ENCODE results near the gene FBXW2. TPM values are rescaled to one million over a fixed set of nuclear protein-coding genes. Genes with fewer than 3 reads are reported as not detected.

The FBXW2 gene
- total RNA-seq, 1 donor: 41.5 TPM

- DNase-seq (ENCODE audit: low read depth): peak; percentile 97
- no peak for TF ChIP-seq CTCF (IDR thresholded peaks at IDR 0.05; ENCODE audit: insufficient read depth, low read depth, low read length)
- H3K4me3 ChIP-seq (ENCODE audit: low read depth, low read length): peak within 1 kb of the TSS; percentile 70
Observed at GRCh38 chr9:120714088-120714845, 78.9 kb downstream of the FBXW2 start, which contains the start of gene MEGF9. Gene MEGF9, minus strand, starts transcription at chr9:120714470. Its CDS starts 112 bp downstream, at chr9:120714358.

DNA sequence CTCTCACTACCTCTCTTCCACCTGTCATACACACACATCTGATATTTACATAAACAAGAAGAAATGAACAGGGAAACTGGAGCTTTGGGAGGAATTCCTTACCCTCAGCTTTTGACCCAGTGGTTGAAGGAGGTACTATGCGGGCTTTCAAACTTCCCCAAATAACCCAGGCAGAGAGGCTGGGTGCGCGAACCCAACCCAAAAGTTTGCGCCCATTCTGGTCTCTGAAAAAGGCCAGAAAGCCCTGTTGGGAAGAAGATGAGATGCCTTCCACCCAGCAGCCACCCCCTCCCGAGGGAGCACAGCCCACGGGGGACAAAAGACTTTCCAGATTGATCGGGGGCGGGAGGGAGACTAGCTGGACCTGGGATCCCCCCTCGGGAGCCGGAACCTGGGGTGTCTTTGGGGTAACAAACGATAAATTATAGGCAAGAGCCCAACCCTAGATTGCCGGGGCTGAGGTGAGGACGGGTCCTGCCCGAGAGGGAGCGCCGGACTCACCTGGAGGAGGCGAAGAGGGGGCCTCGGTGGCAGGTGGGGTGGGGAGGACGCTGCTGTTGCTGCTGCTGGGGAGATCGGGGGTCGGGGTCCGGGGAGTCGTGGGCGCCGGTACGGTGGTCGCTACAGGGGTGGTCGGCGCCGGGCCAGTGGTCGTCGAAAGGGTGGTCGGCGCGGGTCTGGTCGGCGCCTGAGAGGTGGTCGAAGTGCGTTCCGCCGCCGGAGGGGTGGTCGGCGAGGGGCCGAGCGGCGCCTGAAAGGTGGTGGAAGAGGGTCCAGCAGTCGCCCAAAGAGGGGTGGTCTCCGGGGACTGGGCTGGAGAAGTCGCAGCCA is 79.7 kb downstream of the FBXW2 start:
- DNase-seq (ENCODE audit: low read depth): no peak

DNA sequence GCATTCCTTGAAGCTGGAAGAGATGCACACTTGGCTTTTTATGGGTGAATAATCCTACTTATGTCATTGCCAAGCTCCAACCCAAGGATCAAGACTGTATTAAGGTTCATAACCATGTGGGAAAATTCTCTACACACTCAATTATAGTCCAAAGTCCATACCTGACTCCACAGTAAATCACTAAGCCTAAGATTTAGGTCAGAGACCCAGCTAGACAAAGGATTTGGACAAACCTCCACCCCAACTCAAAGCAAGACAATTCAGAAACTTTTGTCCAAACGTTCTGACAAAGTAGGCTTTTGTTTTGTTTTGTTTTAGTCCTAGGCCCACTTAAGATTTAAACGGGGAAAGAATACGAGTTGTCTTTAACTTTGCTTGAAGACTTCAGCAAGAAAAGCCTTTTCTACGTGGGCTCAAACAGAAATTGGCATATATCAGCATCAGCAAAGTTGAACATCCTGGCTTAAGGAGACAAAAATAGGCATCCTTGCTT is 80.6 kb downstream of the FBXW2 start:
- H3K4me3 ChIP-seq (ENCODE audit: low read depth, low read length): peak overlapping the region; percentile 68
- TF ChIP-seq CTCF (IDR thresholded peaks at IDR 0.05; ENCODE audit: insufficient read depth, low read depth, low read length): no peak
- DNase-seq (ENCODE audit: low read depth): no peak

More for the DNA sequence above, 79.7 kb downstream of the FBXW2 start:
- no peak for TF ChIP-seq CTCF (IDR thresholded peaks at IDR 0.05; ENCODE audit: insufficient read depth, low read depth, low read length)
- H3K4me3 ChIP-seq (ENCODE audit: low read depth, low read length): peak overlapping the region; percentile 68

- no peak overlapping the region for H3K4me3 ChIP-seq (ENCODE audit: low read depth, low read length)
- no peak for DNase-seq (ENCODE audit: low read depth)
- TF ChIP-seq CTCF (IDR thresholded peaks at IDR 0.05; ENCODE audit: insufficient read depth, low read depth, low read length): no peak
Observed at GRCh38 chr9:120711841-120712538, 81.2 kb downstream of the FBXW2 start.

GRCh38 chr9:120711354-120711753 is 81.9 kb downstream of the FBXW2 start:
- TF ChIP-seq CTCF (IDR thresholded peaks at IDR 0.05; ENCODE audit: insufficient read depth, low read depth, low read length): no peak
- no peak for DNase-seq (ENCODE audit: low read depth)

More at GRCh38 chr9:120711354-120711753, 81.9 kb downstream of the FBXW2 start:
- no peak overlapping the region for H3K4me3 ChIP-seq (ENCODE audit: low read depth, low read length)
